HepG2 (cell line): ENCODE results near the gene TNFRSF9. TPM values are rescaled to one million over a fixed set of nuclear protein-coding genes. Genes with fewer than 3 reads are reported as not detected.
A peak's percentile ranks its signal among the peaks of the same experiment; 100 is the strongest.

Source experiments
- ATAC-seq: fragments of 200-7000 bp; cut with Tn5 transposase; 3 replicates; pipeline ENCODE4 v1.9.1; 2020; ENCODE audit warnings: mild to moderate bottlenecking, moderate library complexity
- BruUV-seq: library from RNA; stranded (reverse); fragments of 400-500 nt; replicated peaks from 2 replicates; lab custom pipeline; 2021; lab: Mats Ljungman, UMichigan
- CTCF ChIA-PET: fragments of 300-600 bp; formaldehyde crosslinking; extraction: SDS; loops from one replicate; lab custom pipeline; 2021; ENCODE audit warnings: low total read pairs, inconsistent platforms, low intra/inter-chr PET ratio; lab: Yijun Ruan, JAX
- POLR2A ChIA-PET: fragments of 350-600 bp; sonication (Branson Sonifier 250); formaldehyde crosslinking; loops from one replicate; lab custom pipeline; 2020; ENCODE audit warnings: antibody characterized with exemption, inconsistent platforms; lab: Yijun Ruan, JAX
- DNase-seq: peaks from one replicate; pipeline ENCODE4 v3.0.0-alpha.2; 2015; ENCODE audit warnings: low spot score
- FAIRE-seq: peaks from 3 replicates; lab custom pipeline; 2011; peaks lifted over from hg19 to GRCh38; lab: Jason Lieb, UNC
- H2AFZ ChIP-seq: one replicate; pipeline ENCODE4 v1.6.1; 2011; ENCODE audit warnings: low read length, inconsistent platforms
- H3K27ac ChIP-seq: fragments of 300-600 bp; 3 replicates; pipeline ENCODE4 v1.8.0; 2011; ENCODE audit warnings: mixed run types, mild to moderate bottlenecking, mixed read lengths, low read length, inconsistent platforms; ENCODE audit not compliant: insufficient read depth; ENCODE audit errors: extremely low read length
- H3K27me3 ChIP-seq, 2 experiments: fragments of 200-600 bp in 1 of 2; 2 replicates in 1 of 2; 3 replicates in 1 of 2; pipeline versions ENCODE4 v1.6.0 to v1.8.0; 2011; ENCODE audit warnings: low read length in 2 of 2, mild to moderate bottlenecking in 2 of 2, moderate library complexity in 2 of 2, inconsistent platforms in 1 of 2; ENCODE audit not compliant: insufficient read depth in 2 of 2, control insufficient read depth in 1 of 2
- H3K36me3 ChIP-seq, 2 experiments: fragments of 200-600 bp in 1 of 2; replicated peaks in 1 of 2; 2 replicates in 1 of 2; 3 replicates in 1 of 2; pipeline versions ENCODE4 v1.5.1 to v1.8.0; 2011; ENCODE audit warnings: low read length in 2 of 2, inconsistent platforms in 1 of 2; ENCODE audit not compliant: insufficient read depth in 2 of 2, control insufficient read depth in 1 of 2
- H3K4me1 ChIP-seq: 2 replicates; pipeline ENCODE4 v1.5.1; 2012; ENCODE audit warnings: low read length, inconsistent platforms; ENCODE audit not compliant: insufficient read depth
- H3K4me2 ChIP-seq: 2 replicates; pipeline ENCODE4 v1.6.0; 2011; ENCODE audit warnings: low read depth, low read length, inconsistent platforms
- H3K4me3 ChIP-seq, 3 experiments: fragments of 200-600 bp in 1 of 3; sonication (generic), shearing (Covaris generic) in 1 of 3; replicated peaks in 1 of 3; 2 replicates each; pipeline ENCODE4 v1.5.1; 2011 to 2016; ENCODE audit warnings: low read length in 3 of 3, inconsistent platforms in 2 of 3, low read depth in 2 of 3, mild to moderate bottlenecking in 2 of 3, control low read depth in 1 of 3, mixed read lengths in 1 of 3; ENCODE audit not compliant: insufficient read depth in 1 of 3
- H3K79me2 ChIP-seq: one replicate; pipeline ENCODE4 v1.6.1; 2011; ENCODE audit warnings: low read length, inconsistent platforms; ENCODE audit not compliant: insufficient read depth
- H3K9ac ChIP-seq: 2 replicates; pipeline ENCODE4 v1.6.0; 2011; ENCODE audit warnings: mild to moderate bottlenecking, low read depth, low read length, inconsistent platforms; ENCODE audit not compliant: insufficient read depth
- H3K9me3 ChIP-seq: 2 replicates; pipeline ENCODE4 v1.5.1; 2012; ENCODE audit warnings: mild to moderate bottlenecking, low read length
- H4K20me1 ChIP-seq: 2 replicates; pipeline ENCODE4 v1.6.0; 2011; ENCODE audit warnings: inconsistent platforms, mild to moderate bottlenecking, low read length, moderate library complexity; ENCODE audit not compliant: insufficient read depth
- ARNT ChIP-seq: fragments of 450-650 bp; IDR thresholded peaks from 2 replicates; pipeline ENCODE4 v1.6.1; 2017
- BRD4 ChIP-seq: sonication (generic); formaldehyde crosslinking; IDR thresholded peaks from 2 replicates; pipeline ENCODE4 v1.4.0; 2020; ENCODE audit warnings: missing genetic modification reagents
- HCFC1 ChIP-seq: fragments of 150-350 bp; IDR thresholded peaks from 2 replicates; pipeline ENCODE4 v1.6.1; 2014; ENCODE audit warnings: low read depth, low read length
- HOXA7 ChIP-seq: sonication (generic); formaldehyde crosslinking; IDR thresholded peaks from 2 replicates; pipeline ENCODE4 v1.8.1; 2022; ENCODE audit warnings: mild to moderate bottlenecking, missing genetic modification reagents, moderate library complexity
- KDM6A ChIP-seq: IDR thresholded peaks from 2 replicates; pipeline ENCODE4 v1.6.1; 2016; ENCODE audit warnings: low read depth
- MZF1 ChIP-seq: sonication (generic); formaldehyde crosslinking; IDR thresholded peaks from 2 replicates; pipeline ENCODE4 v1.8.1; 2023; ENCODE audit warnings: mild to moderate bottlenecking, missing genetic modification reagents, borderline replicate concordance
- PRMT3 ChIP-seq: sonication (generic); formaldehyde crosslinking; IDR thresholded peaks from 2 replicates; pipeline ENCODE4 v1.8.1; 2022; ENCODE audit warnings: low read depth, mild to moderate bottlenecking, moderate library complexity, missing genetic modification reagents, borderline replicate concordance
- RXRB ChIP-seq: IDR thresholded peaks from 2 replicates; pipeline ENCODE4 v1.6.1; 2016; ENCODE audit warnings: borderline replicate concordance, missing genetic modification reagents, missing compliant biosample characterization
- SOX13 ChIP-seq, 3 experiments: fragments of 450-650 bp in 1 of 3; sonication (generic) in 1 of 3; formaldehyde crosslinking in 1 of 3; IDR thresholded peaks in 2 of 3; conservative IDR thresholded peaks in 1 of 3; 2 replicates each; pipeline versions ENCODE4 v1.5.0 to v1.6.1; 2016 to 2020; ENCODE audit warnings: antibody characterized with exemption in 1 of 3, mild to moderate bottlenecking in 1 of 3, missing compliant biosample characterization in 1 of 3, missing genetic modification reagents in 1 of 3, moderate library complexity in 1 of 3
- XRCC5 ChIP-seq: fragments of 200-400 bp; formaldehyde crosslinking; optimal IDR thresholded peaks from 2 replicates; pipeline ENCODE3; 2017; ENCODE audit warnings: mild to moderate bottlenecking, low read length
- ZBTB42 ChIP-seq: sonication (generic); formaldehyde crosslinking; IDR thresholded peaks from 2 replicates; pipeline ENCODE4 v1.5.0; 2020; ENCODE audit warnings: mild to moderate bottlenecking, missing genetic modification reagents
- ZKSCAN5 ChIP-seq: sonication (generic); formaldehyde crosslinking; IDR thresholded peaks from 2 replicates; pipeline ENCODE4 v1.5.1; 2020; ENCODE audit warnings: mild to moderate bottlenecking, missing genetic modification reagents
- ZNF263 ChIP-seq: sonication (generic); formaldehyde crosslinking; IDR thresholded peaks from 2 replicates; pipeline ENCODE4 v1.4.0; 2020; ENCODE audit warnings: missing genetic modification reagents
- ZNF619 ChIP-seq: sonication (generic); formaldehyde crosslinking; IDR thresholded peaks from 2 replicates; pipeline ENCODE4 v1.4.0; 2020; ENCODE audit warnings: mild to moderate bottlenecking, missing genetic modification reagents
- ZNF747 ChIP-seq: sonication (generic); formaldehyde crosslinking; IDR thresholded peaks from 2 replicates; pipeline ENCODE4 v1.8.1; 2023; ENCODE audit warnings: missing genetic modification reagents, mild to moderate bottlenecking, borderline replicate concordance
- WGBS: methylation state at CpG from one replicate; pipeline ENCODE4 v1.1.6; 2017; ENCODE audit warnings: low lambda C conversion rate; 5-methylcytosine and 5-hydroxymethylcytosine counted together
- in situ Hi-C: cut with HindIII; loops from 2 replicates; pipeline ENCODE4 v1.10.0; 2017; ENCODE audit warnings: low pct_unique_long_range_greater_than_20kb; ENCODE audit not compliant: extremely low pct_ligation_motif_present
- intact Hi-C: fragments of 100-400 bp; cut with micrococcal nuclease; formaldehyde crosslinking; loops from one replicate; pipeline ENCODE4 v1.10.0; 2022; ENCODE audit not compliant: unreplicated experiment
- polyA plus RNA-seq, 8 experiments: library from polyadenylated mRNA; depleted of rRNA in 3 of 8; stranded (reverse) in 7 of 8; unstranded in 1 of 8; fragments of >200 nt; fragmentation: Illumina TruSeq in 4 of 8; extraction: Trizol in 4 of 8; gene quantifications; 2 replicates each; pipeline versions ENCODE4 v1.2.1 to v1.2.3, GENCODE V29; 2011 to 2016; ENCODE audit warnings: low read depth in 4 of 8, missing spikeins in 1 of 8, mixed read lengths in 1 of 8; ENCODE audit not compliant: insufficient read depth in 1 of 8
- total RNA-seq, 5 experiments: library from RNA; depleted of rRNA; stranded (reverse); fragments of >200 nt; fragmentation: Illumina TruSeq; extraction: Trizol; gene quantifications; 2 replicates each; pipeline ENCODE4 v1.2.3, GENCODE V29; 2016; ENCODE audit warnings: low read depth in 1 of 5
- TF ChIP-seq, protein P1 (sequence below): sonication (generic); formaldehyde crosslinking; IDR thresholded peaks from 2 replicates; pipeline ENCODE4 v1.4.0; 2020; ENCODE audit warnings: low read depth, mild to moderate bottlenecking, missing genetic modification reagents
- TF ChIP-seq, protein P2 (sequence below): conservative IDR thresholded peaks from 2 replicates; pipeline ENCODE4 v1.6.1; 2018; ENCODE audit warnings: missing genetic modification reagents
- TF ChIP-seq, protein P3 (sequence below): sonication (generic); formaldehyde crosslinking; conservative IDR thresholded peaks from 2 replicates; pipeline ENCODE4 v1.4.0; 2020; ENCODE audit warnings: missing genetic modification reagents
- TF ChIP-seq, protein P4 (sequence below): sonication (generic); formaldehyde crosslinking; IDR thresholded peaks from 2 replicates; pipeline ENCODE4 v1.5.0; 2020; ENCODE audit warnings: missing genetic modification reagents

TNFRSF9 gene
- total and polyA plus RNA-seq, 2 of the 13 experiments (the other 11 are each of a cell fraction or from before 2014, with no cell fraction given), result 0.07 TPM; not detected in 1

DNA sequence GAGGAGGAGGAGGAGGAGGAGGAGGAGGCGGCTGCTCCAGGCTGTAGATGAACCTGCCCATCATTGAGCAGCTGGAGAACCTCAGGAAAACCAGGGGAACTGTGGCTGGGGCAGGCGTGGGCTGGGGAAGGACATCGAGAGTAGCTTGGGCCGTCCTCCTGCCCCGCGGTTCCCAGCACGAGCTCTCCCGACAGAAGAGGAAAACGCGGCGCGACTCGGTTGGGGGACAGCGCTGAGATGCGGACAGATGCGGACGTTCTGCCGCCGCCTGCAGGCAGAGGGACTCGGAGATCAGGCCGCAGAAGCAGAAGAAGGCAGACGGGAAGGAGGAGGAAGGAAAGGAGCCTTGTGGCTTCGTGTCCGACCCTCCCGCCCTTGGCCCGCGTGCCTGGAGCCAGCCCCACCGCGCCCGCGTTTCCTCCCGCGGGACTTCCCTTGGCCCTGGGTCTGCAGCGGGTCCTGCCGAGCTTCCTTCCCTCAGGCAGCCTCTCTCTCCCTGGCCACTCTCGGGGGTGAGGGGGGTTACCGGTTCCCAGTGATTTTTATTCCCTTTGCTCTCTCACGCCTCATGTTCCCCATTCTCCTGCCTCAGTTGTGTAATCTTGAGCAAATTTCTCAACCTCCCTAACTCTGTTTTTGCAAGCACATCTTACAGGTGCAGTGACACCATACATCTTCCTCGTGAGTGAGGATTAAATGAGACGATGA is 1.7 kb upstream of the TNFRSF9 start:
- DNase-seq, result no peak
- no peak for TF ChIP-seq XRCC5
- TF ChIP-seq, protein P1, sequence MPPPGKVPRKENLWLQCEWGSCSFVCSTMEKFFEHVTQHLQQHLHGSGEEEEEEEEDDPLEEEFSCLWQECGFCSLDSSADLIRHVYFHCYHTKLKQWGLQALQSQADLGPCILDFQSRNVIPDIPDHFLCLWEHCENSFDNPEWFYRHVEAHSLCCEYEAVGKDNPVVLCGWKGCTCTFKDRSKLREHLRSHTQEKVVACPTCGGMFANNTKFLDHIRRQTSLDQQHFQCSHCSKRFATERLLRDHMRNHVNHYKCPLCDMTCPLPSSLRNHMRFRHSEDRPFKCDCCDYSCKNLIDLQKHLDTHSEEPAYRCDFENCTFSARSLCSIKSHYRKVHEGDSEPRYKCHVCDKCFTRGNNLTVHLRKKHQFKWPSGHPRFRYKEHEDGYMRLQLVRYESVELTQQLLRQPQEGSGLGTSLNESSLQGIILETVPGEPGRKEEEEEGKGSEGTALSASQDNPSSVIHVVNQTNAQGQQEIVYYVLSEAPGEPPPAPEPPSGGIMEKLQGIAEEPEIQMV (CRISPR knock-in tag), result no peak
- TF ChIP-seq ARNT, result no peak
- no peak for TF ChIP-seq SOX13 (IDR thresholded peaks at IDR 0.05)
- TF ChIP-seq SOX13 (CRISPR knock-in tag; conservative IDR thresholded peaks at IDR 0.05 in 1 of 2, IDR thresholded peaks at IDR 0.05 in 1 of 2), result no peak
- TF ChIP-seq ZBTB42 (CRISPR knock-in tag), result no peak
- TF ChIP-seq MZF1, result no peak
- TF ChIP-seq, protein P2, sequence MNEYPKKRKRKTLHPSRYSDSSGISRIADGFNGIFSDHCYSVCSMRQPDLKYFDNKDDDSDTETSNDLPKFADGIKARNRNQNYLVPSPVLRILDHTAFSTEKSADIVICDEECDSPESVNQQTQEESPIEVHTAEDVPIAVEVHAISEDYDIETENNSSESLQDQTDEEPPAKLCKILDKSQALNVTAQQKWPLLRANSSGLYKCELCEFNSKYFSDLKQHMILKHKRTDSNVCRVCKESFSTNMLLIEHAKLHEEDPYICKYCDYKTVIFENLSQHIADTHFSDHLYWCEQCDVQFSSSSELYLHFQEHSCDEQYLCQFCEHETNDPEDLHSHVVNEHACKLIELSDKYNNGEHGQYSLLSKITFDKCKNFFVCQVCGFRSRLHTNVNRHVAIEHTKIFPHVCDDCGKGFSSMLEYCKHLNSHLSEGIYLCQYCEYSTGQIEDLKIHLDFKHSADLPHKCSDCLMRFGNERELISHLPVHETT (CRISPR knock-in tag), result no peak
- TF ChIP-seq, protein P3, sequence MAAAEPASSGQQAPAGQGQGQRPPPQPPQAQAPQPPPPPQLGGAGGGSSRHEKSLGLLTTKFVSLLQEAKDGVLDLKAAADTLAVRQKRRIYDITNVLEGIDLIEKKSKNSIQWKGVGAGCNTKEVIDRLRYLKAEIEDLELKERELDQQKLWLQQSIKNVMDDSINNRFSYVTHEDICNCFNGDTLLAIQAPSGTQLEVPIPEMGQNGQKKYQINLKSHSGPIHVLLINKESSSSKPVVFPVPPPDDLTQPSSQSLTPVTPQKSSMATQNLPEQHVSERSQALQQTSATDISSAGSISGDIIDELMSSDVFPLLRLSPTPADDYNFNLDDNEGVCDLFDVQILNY (CRISPR knock-in tag), result 0 out of 2 replicates have a peak, but pooled peaks have one; percentile 24
- TF ChIP-seq ZNF747 (CRISPR knock-in tag), result no peak
- TF ChIP-seq HOXA7 (CRISPR knock-in tag), result no peak
- no peak for TF ChIP-seq PRMT3 (CRISPR knock-in tag)
- no peak for TF ChIP-seq ZKSCAN5 (CRISPR knock-in tag)
- TF ChIP-seq, protein P4, sequence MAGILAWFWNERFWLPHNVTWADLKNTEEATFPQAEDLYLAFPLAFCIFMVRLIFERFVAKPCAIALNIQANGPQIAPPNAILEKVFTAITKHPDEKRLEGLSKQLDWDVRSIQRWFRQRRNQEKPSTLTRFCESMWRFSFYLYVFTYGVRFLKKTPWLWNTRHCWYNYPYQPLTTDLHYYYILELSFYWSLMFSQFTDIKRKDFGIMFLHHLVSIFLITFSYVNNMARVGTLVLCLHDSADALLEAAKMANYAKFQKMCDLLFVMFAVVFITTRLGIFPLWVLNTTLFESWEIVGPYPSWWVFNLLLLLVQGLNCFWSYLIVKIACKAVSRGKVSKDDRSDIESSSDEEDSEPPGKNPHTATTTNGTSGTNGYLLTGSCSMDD (CRISPR knock-in tag), result no peak
- TF ChIP-seq ZNF619, result no peak
- TF ChIP-seq HCFC1, result no peak
- TF ChIP-seq KDM6A, result no peak
- no peak for TF ChIP-seq BRD4 (CRISPR knock-in tag)
- TF ChIP-seq RXRB, result no peak
- TF ChIP-seq ZNF263, result no peak

More for the DNA sequence above, 1.7 kb upstream of the TNFRSF9 start:
- WGBS, result 28% methylated on average over 39 of the region's 40 CpGs
- ChIA-PET CTCF (no interaction called here), POLR2A (interaction anchor here (1.7 kb wide), 1 partner anchor 19 kb away, joined by 4 read pairs; the partner anchor contains the start of gene PARK7)
- no peak overlapping the region for H2AFZ ChIP-seq
- FAIRE-seq, result no peak
- intact Hi-C loops (no loop called here), in situ Hi-C loops (no loop called here)
- BruUV-seq, result no TSS peak
- H3K79me2 ChIP-seq, result no peaks in the 10 kb centered on the region
- H3K36me3 ChIP-seq, result no peaks in the 10 kb centered on the region
- no peak overlapping the region for H3K27ac ChIP-seq
- peak overlapping the region; percentile 39; the same call in 1 of the 2 replicates for H3K4me2 ChIP-seq
- no peak overlapping the region; a peak in 1 of 6 replicates for H3K4me3 ChIP-seq
- H3K4me1 ChIP-seq, result no peaks in the 10 kb centered on the region
- peaks cover 7 to 56% of the 10 kb centered on the region in 2 experiments; a peak in 4 of 5 replicates for H3K27me3 ChIP-seq
- no peaks in the 10 kb centered on the region for H3K9me3 ChIP-seq
- peak; percentile 72 for ATAC-seq
- H3K9ac ChIP-seq, result no peak overlapping the region
- no peaks in the 10 kb centered on the region for H4K20me1 ChIP-seq
